ENCODE results near the gene KRTAP20-4.

Gene KRTAP20-4

DNA sequence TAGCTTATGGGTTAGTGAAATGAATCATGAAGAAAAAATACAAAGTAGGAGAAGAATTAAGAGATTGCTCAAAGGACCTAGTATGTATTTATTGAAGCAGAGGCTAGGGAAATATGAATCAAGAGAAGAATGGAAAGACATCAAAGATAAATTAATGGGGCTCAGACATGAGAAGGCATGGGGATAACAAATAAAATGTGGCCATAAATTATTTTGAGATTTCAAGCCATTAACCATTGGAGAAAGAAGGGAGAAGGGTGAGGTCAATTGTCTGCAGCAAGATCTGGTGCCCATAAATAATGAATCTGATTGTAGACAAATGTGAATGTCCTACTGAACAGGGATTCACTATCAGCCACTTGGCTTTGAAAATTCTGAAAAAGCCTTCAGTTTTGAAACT is 32.5 kb downstream of the KRTAP20-4 start:
- DNase-seq (ENCODE audit: low read depth in 2 of 2), result no peak

- DNase-seq (ENCODE audit: low read depth in 2 of 2), result no peak
Measured at GRCh38 chr21:30668776-30669175, 48.3 kb downstream of the KRTAP20-4 start.
